ENCODE data around the gene ROBO2. TPM values are rescaled to one million over a fixed set of nuclear protein-coding genes. Genes with fewer than 3 reads are reported as not detected.

The ROBO2 gene
- total RNA-seq, 1 experiment from 2014 or later: not detected

GRCh38 chr3:77549034-77549433, 509.1 kb downstream of the ROBO2 start:
- no peak for TF ChIP-seq ZNF274 (IDR thresholded peaks at IDR 0.05; ENCODE audit: low read depth, low read length)
- ChIA-PET RAD21 (ENCODE audit: low non-redundant PET in 1 of 2, low total read pairs in 2 of 2, uncharacterized antibody in 2 of 2, unreplicated experiment in 2 of 2) (no interaction called here), CTCF (no interaction called here), POLR2A (no interaction called here)
- Histone ChIP-seq H3K9me3 (ENCODE audit: control insufficient read depth in 1 of 2, insufficient read depth in 1 of 2, low read depth in 1 of 2, low read length in 2 of 2) (peaks cover 25 to 32% of the 10 kb centered on the region in 2 experiments; a peak in 2 of 4 replicates), H3K4me1 (ENCODE audit: control insufficient read depth in 1 of 2, insufficient read depth in 2 of 2, low read length in 2 of 2) (no peaks in the 10 kb centered on the region), H3K4me3 (replicated peaks in 1 of 2; ENCODE audit: low read depth in 1 of 2, low read length in 2 of 2) (no peak overlapping the region), H2AFZ (ENCODE audit: low read depth, low read length, poor library complexity, severe bottlenecking) (no peak overlapping the region), H3K9me2 (ENCODE audit: insufficient read depth) (no peaks in the 10 kb centered on the region), H3K9ac (ENCODE audit: low read length) (no peak overlapping the region), H4K20me1 (ENCODE audit: insufficient read depth) (no peaks in the 10 kb centered on the region), H3K27me3 (ENCODE audit: insufficient read depth, low read length) (no peaks in the 10 kb centered on the region), H3K4me2 (ENCODE audit: low read length) (no peak overlapping the region), H3K27ac (ENCODE audit: low read depth, low read length) (no peak overlapping the region), H3K79me2 (ENCODE audit: insufficient read depth, low read length) (no peaks in the 10 kb centered on the region), H3K36me3 (ENCODE audit: control insufficient read depth in 1 of 2, insufficient read depth in 2 of 2, low read length in 2 of 2) (no peaks in the 10 kb centered on the region)
- ATAC-seq (no peak), DNase-seq (ENCODE audit: low read depth, low spot score) (no peak)
- BruUV-seq (replicated peaks): no TSS peak
- intact Hi-C loops (cut with micrococcal nuclease): no loop called here

GRCh38 chr3:77553240-77553639, 513.3 kb downstream of the ROBO2 start:
- no peak overlapping the region for H2AFZ ChIP-seq (ENCODE audit: low read depth, low read length, poor library complexity, severe bottlenecking)
- ATAC-seq: no peak
- no peaks in the 10 kb centered on the region for H3K9me2 ChIP-seq (ENCODE audit: insufficient read depth)
- H4K20me1 ChIP-seq (ENCODE audit: insufficient read depth): no peaks in the 10 kb centered on the region
- RAD21 ChIA-PET (ENCODE audit: low non-redundant PET in 1 of 2, low total read pairs in 2 of 2, uncharacterized antibody in 2 of 2, unreplicated experiment in 2 of 2): no interaction called here
- CTCF ChIA-PET: no interaction called here
- H3K9me3 ChIP-seq (ENCODE audit: control insufficient read depth in 1 of 2, insufficient read depth in 1 of 2, low read depth in 1 of 2, low read length in 2 of 2): peaks cover 7 to 25% of the 10 kb centered on the region in 2 experiments; a peak in 1 of 4 replicates
- H3K36me3 ChIP-seq (ENCODE audit: control insufficient read depth in 1 of 2, insufficient read depth in 2 of 2, low read length in 2 of 2): no peaks in the 10 kb centered on the region
- intact Hi-C loops (cut with micrococcal nuclease): no loop called here
- DNase-seq (ENCODE audit: low read depth, low spot score): no peak
- H3K79me2 ChIP-seq (ENCODE audit: insufficient read depth, low read length): no peaks in the 10 kb centered on the region
- no peaks in the 10 kb centered on the region for H3K4me1 ChIP-seq (ENCODE audit: control insufficient read depth in 1 of 2, insufficient read depth in 2 of 2, low read length in 2 of 2)
- no peak overlapping the region for H3K27ac ChIP-seq (ENCODE audit: low read depth, low read length)
- no peak overlapping the region for H3K4me2 ChIP-seq (ENCODE audit: low read length)
- no peaks in the 10 kb centered on the region for H3K27me3 ChIP-seq (ENCODE audit: insufficient read depth, low read length)
- H3K4me3 ChIP-seq (replicated peaks in 1 of 2; ENCODE audit: low read depth in 1 of 2, low read length in 2 of 2): no peak overlapping the region
- no peak overlapping the region for H3K9ac ChIP-seq (ENCODE audit: low read length)
- TF ChIP-seq FOSL1 (IDR thresholded peaks at IDR 0.05; ENCODE audit: low read depth) (no peak), CEBPB (IDR thresholded peaks at IDR 0.05; ENCODE audit: low read depth) (no peak), POLR2A (IDR thresholded peaks at IDR 0.05; ENCODE audit: borderline replicate concordance, extremely low read depth, insufficient read depth, insufficient read length) (no peak), SRF (IDR thresholded peaks at IDR 0.05; ENCODE audit: low read depth) (no peak), ZBTB33 (IDR thresholded peaks at IDR 0.05; ENCODE audit: extremely low read depth, insufficient replicate concordance, low read length) (no peak), ATF3 (IDR thresholded peaks at IDR 0.05) (no peak), MAX (IDR thresholded peaks at IDR 0.05) (no peak), JUND (IDR thresholded peaks at IDR 0.05) (no peak), SP1 (IDR thresholded peaks at IDR 0.05; ENCODE audit: low read depth) (no peak), EZH2phosphoT487 (IDR thresholded peaks at IDR 0.05; ENCODE audit: borderline replicate concordance) (no peak), CBX3 (IDR thresholded peaks at IDR 0.05; ENCODE audit: low read depth) (no peak), EZH2 (IDR thresholded peaks at IDR 0.05) (no peak), ZFX (IDR thresholded peaks at IDR 0.05) (no peak), RAD21 (IDR thresholded peaks at IDR 0.05; ENCODE audit: low read depth) (no peak), EGR1 (IDR thresholded peaks at IDR 0.05; ENCODE audit: low read depth) (no peak), ZNF274 (IDR thresholded peaks at IDR 0.05; ENCODE audit: low read depth, low read length) (no peak), SIN3A (IDR thresholded peaks at IDR 0.05; ENCODE audit: low read depth) (no peak), ELF1 (IDR thresholded peaks at IDR 0.05; ENCODE audit: borderline replicate concordance, low read depth) (no peak), YY1 (IDR thresholded peaks at IDR 0.05; ENCODE audit: extremely low read depth, insufficient replicate concordance, low read depth, low read length) (no peak), TCF7L2 (IDR thresholded peaks at IDR 0.05; ENCODE audit: borderline replicate concordance, extremely low read depth, insufficient read depth, insufficient read length) (no peak)
- no TSS peak for BruUV-seq (replicated peaks)
- POLR2A ChIA-PET: no interaction called here

Data from HCT116 (cell line).